K562 (cell line): Measurements from ENCODE around the gene SLC16A5. TPM values are rescaled to one million over a fixed set of nuclear protein-coding genes. Genes with fewer than 3 reads are reported as not detected.

Source experiments
- E2F5 ChIP-seq: sonication (generic); formaldehyde crosslinking; IDR thresholded peaks from 2 replicates; pipeline ENCODE4 v1.8.0; 2022; ENCODE audit warnings: mild to moderate bottlenecking, missing genetic modification reagents
- ESRRB ChIP-seq: fragments of 250-450 bp; sonication (Bioruptor Pico); IDR thresholded peaks from 2 replicates; pipeline ENCODE4 v1.5.0; 2020; ENCODE audit warnings: mild to moderate bottlenecking, moderate library complexity, borderline replicate concordance
- FOXJ3 ChIP-seq: sonication (generic); formaldehyde crosslinking; IDR thresholded peaks from 2 replicates; pipeline ENCODE4 v1.4.0; 2020; ENCODE audit warnings: mild to moderate bottlenecking, missing genetic modification reagents
- FOXP4 ChIP-seq: sonication (generic); formaldehyde crosslinking; IDR thresholded peaks from 2 replicates; pipeline ENCODE4 v1.8.0; 2022; ENCODE audit warnings: mild to moderate bottlenecking, missing genetic modification reagents, borderline replicate concordance
- HNRNPUL1 ChIP-seq: fragments of 200-400 bp; formaldehyde crosslinking; IDR thresholded peaks from 2 replicates; pipeline ENCODE4 v1.6.1; 2017; ENCODE audit warnings: low read length
- ID3 ChIP-seq, 2 experiments: fragments of 250-450 bp in 1 of 2; fragments of 450-650 bp in 1 of 2; sonication (Bioruptor Pico) in 1 of 2; IDR thresholded peaks; 2 replicates each; pipeline versions ENCODE4 v1.6.1 to v1.8.0; 2016 to 2021; ENCODE audit warnings: mild to moderate bottlenecking in 2 of 2, moderate library complexity in 2 of 2, missing compliant biosample characterization in 1 of 2, missing genetic modification characterization in 1 of 2
- KLF6 ChIP-seq: fragments of 250-450 bp; sonication (Bioruptor Pico); IDR thresholded peaks from 2 replicates; pipeline ENCODE4 v1.4.0; 2020; ENCODE audit warnings: mild to moderate bottlenecking, moderate library complexity, borderline replicate concordance
- MXI1 ChIP-seq: IDR thresholded peaks from 2 replicates; pipeline ENCODE4 v1.6.1; 2011; ENCODE audit warnings: low read depth, mild to moderate bottlenecking, improper control_type of control experiment, low read length
- PHF20 ChIP-seq: fragments of 450-650 bp; IDR thresholded peaks from 2 replicates; pipeline ENCODE4 v1.6.1; 2018; ENCODE audit not compliant: partially characterized antibody
- PHTF2 ChIP-seq: fragments of 250-450 bp; sonication (Bioruptor Pico); IDR thresholded peaks from 2 replicates; pipeline ENCODE4 v1.5.0; 2021; ENCODE audit warnings: mild to moderate bottlenecking
- POLR2A ChIP-seq: fragments of 450-650 bp; conservative IDR thresholded peaks from 2 replicates; pipeline ENCODE4 v1.6.1; 2016
- SMAD4 ChIP-seq: fragments of 250-450 bp; sonication (Bioruptor Pico); conservative IDR thresholded peaks from 2 replicates; pipeline ENCODE4 v1.8.0; 2021; ENCODE audit warnings: inconsistent platforms, mild to moderate bottlenecking, moderate library complexity
- SPI1 ChIP-seq: IDR thresholded peaks from 2 replicates; pipeline ENCODE4 v1.6.1; 2011; ENCODE audit warnings: low read depth, low read length, control low read depth, borderline replicate concordance
- SRSF3 ChIP-seq: fragments of 200-400 bp; formaldehyde crosslinking; IDR thresholded peaks from 2 replicates; pipeline ENCODE4 v1.6.1; 2016; ENCODE audit warnings: mild to moderate bottlenecking, low read length, moderate library complexity; ENCODE audit not compliant: insufficient read depth
- ZFPM2 ChIP-seq: fragments of 250-450 bp; sonication (Bioruptor Pico); IDR thresholded peaks from 2 replicates; pipeline ENCODE4 v1.5.1; 2022; ENCODE audit warnings: mild to moderate bottlenecking
- ZNF280B ChIP-seq: fragments of 250-450 bp; sonication (Bioruptor Pico); IDR thresholded peaks from 2 replicates; pipeline ENCODE4 v1.5.1; 2021; ENCODE audit warnings: mild to moderate bottlenecking
- ZNF592 ChIP-seq: fragments of 450-650 bp; IDR thresholded peaks from 2 replicates; pipeline ENCODE4 v1.6.1; 2017; ENCODE audit warnings: antibody characterized with exemption, mild to moderate bottlenecking
- ZNF644 ChIP-seq: fragments of 200-800 bp; sonication (Bioruptor generic); IDR thresholded peaks from 2 replicates; pipeline ENCODE4 v1.6.1; 2016; ENCODE audit warnings: low read depth, missing genetic modification characterization, missing compliant biosample characterization
- ZNF668 ChIP-seq: fragments of 250-450 bp; sonication (Bioruptor Pico); IDR thresholded peaks from 2 replicates; pipeline ENCODE4 v1.8.0; 2022; ENCODE audit warnings: mild to moderate bottlenecking, inconsistent platforms
- polyA plus RNA-seq, 8 experiments: library from polyadenylated mRNA; depleted of rRNA in 4 of 8; stranded (reverse) in 5 of 8; unstranded in 3 of 8; fragments of >200 nt; fragmentation: Nextera tagmentation in 2 of 8; fragmentation: Illumina TruSeq in 1 of 8; extraction: Ambion mirVana in 2 of 8; extraction: Trizol in 1 of 8; gene quantifications; 2 replicates each; pipeline versions ENCODE4 v1.2.1 to v1.2.3, GENCODE V29; 2011 to 2014; ENCODE audit warnings: inconsistent platforms in 1 of 8, missing spikeins in 1 of 8
- total RNA-seq, 7 experiments: library from RNA; depleted of rRNA in 6 of 7; stranded (reverse); fragments of >200 nt in 6 of 7; fragmentation: Illumina TruSeq in 2 of 7; extraction: Trizol in 2 of 7; gene quantifications; 2 replicates each; pipeline versions ENCODE4 v1.2.1 to v1.2.3, GENCODE V29; 2011 to 2021; ENCODE audit warnings: low replicate concordance in 1 of 7

Gene SLC16A5
- total and polyA plus RNA-seq, 9 of the 15 experiments (the other 6 are each of a cell fraction or from before 2014, with no cell fraction given): 0.06 to 2.6 (median 0.91) TPM

GRCh38 chr17:75131278-75132017 is 43.7 kb downstream of the SLC16A5 start, which contains the start of gene NT5C (continued):
- TF ChIP-seq ZNF668 (CRISPR knock-in tag): no peak
- TF ChIP-seq PHTF2 (CRISPR knock-in tag): no peak
- TF ChIP-seq KLF6 (CRISPR knock-in tag): no peak
- TF ChIP-seq MXI1: peak; percentile 11; the same call in 1 of the 2 replicates
- no peak for TF ChIP-seq ESRRB (CRISPR knock-in tag)
- no peak for TF ChIP-seq FOXJ3
- peak; percentile 60 for TF ChIP-seq SMAD4 (CRISPR knock-in tag)
- no peak for TF ChIP-seq SRSF3
- TF ChIP-seq E2F5 (CRISPR knock-in tag): no peak
- TF ChIP-seq POLR2A: peak; percentile 83
- TF ChIP-seq ZNF592: peak; percentile 94
- no peak for TF ChIP-seq ZFPM2
- no peak for TF ChIP-seq ZNF280B (CRISPR knock-in tag)
- peak; percentile 44 for TF ChIP-seq PHF20
- no peak for TF ChIP-seq ID3 (CRISPR knock-in tag; IDR thresholded peaks at IDR 0.05)
- peak; percentile 80 for TF ChIP-seq ID3 (tag; IDR thresholded peaks at IDR 0.05)
- no peak for TF ChIP-seq ZNF644
- TF ChIP-seq SPI1: no peak
- TF ChIP-seq HNRNPUL1: no peak
- TF ChIP-seq FOXP4: no peak
